MM.1S (cell line): Measurements from ENCODE around the gene SLC27A2.

ENCODE experiments used
- DNase-seq: peaks from one replicate; pipeline ENCODE4 v3.0.0-alpha.2; 2015
- H2AFZ ChIP-seq: fragments of 300-600 bp; sonication (generic); 2 replicates; pipeline ENCODE4 v1.6.0; 2016; ENCODE audit warnings: antibody characterized with exemption, low read length
- H3F3A ChIP-seq: fragments of 300-600 bp; sonication (generic); 2 replicates; pipeline ENCODE4 v1.6.1; 2016; ENCODE audit warnings: mild to moderate bottlenecking, antibody characterized with exemption, low read length, moderate library complexity, mixed read lengths; ENCODE audit not compliant: insufficient read depth
- H3K27ac ChIP-seq: fragments of 300-600 bp; sonication (generic); 2 replicates; pipeline ENCODE4 v1.5.1; 2016; ENCODE audit warnings: mild to moderate bottlenecking, low read length
- H3K27me3 ChIP-seq: fragments of 300-600 bp; sonication (generic); replicated peaks from 2 replicates; pipeline ENCODE4 v1.6.0; 2016; ENCODE audit warnings: low read length; ENCODE audit not compliant: insufficient read depth
- H3K36me3 ChIP-seq: fragments of 300-600 bp; sonication (generic); replicated peaks from 2 replicates; pipeline ENCODE4 v1.6.1; 2016; ENCODE audit warnings: mild to moderate bottlenecking, low read length, mixed read lengths; ENCODE audit not compliant: insufficient read depth
- H3K4me1 ChIP-seq: fragments of 300-600 bp; sonication (generic); 2 replicates; pipeline ENCODE4 v1.6.1; 2016; ENCODE audit warnings: low read length, mixed read lengths
- H3K4me2 ChIP-seq: fragments of 300-600 bp; sonication (generic); 2 replicates; pipeline ENCODE4 v1.6.0; 2016; ENCODE audit warnings: low read depth, low read length
- H3K4me3 ChIP-seq: fragments of 300-600 bp; sonication (generic); 2 replicates; pipeline ENCODE4 v1.5.1; 2016; ENCODE audit warnings: low read length, mixed read lengths
- H3K79me2 ChIP-seq: fragments of 300-600 bp; sonication (generic); 2 replicates; pipeline ENCODE4 v1.6.1; 2016; ENCODE audit warnings: mixed run types, low read length, mixed read lengths
- H3K9ac ChIP-seq: fragments of 300-600 bp; sonication (generic); 2 replicates; pipeline ENCODE4 v1.6.1; 2016; ENCODE audit warnings: low read length, mixed read lengths
- H3K9me2 ChIP-seq: fragments of 300-600 bp; sonication (generic); replicated peaks from 2 replicates; pipeline ENCODE4 v1.6.1; 2016; ENCODE audit warnings: mild to moderate bottlenecking, low read length, mixed read lengths; ENCODE audit not compliant: insufficient read depth
- H3K9me3 ChIP-seq: fragments of 300-600 bp; sonication (generic); replicated peaks from 2 replicates; pipeline ENCODE4 v1.6.1; 2016; ENCODE audit warnings: mild to moderate bottlenecking, low read length, mixed read lengths; ENCODE audit not compliant: insufficient read depth
- H4K20me1 ChIP-seq: fragments of 300-600 bp; sonication (generic); 2 replicates; pipeline ENCODE4 v1.6.1; 2016; ENCODE audit warnings: mild to moderate bottlenecking, low read length, moderate library complexity, mixed read lengths; ENCODE audit not compliant: insufficient read depth
- EZH2 ChIP-seq: fragments of 300-600 bp; sonication (generic); optimal IDR thresholded peaks from 2 replicates; pipeline ENCODE3; 2017; ENCODE audit warnings: low read depth, mild to moderate bottlenecking, antibody characterized with exemption, low read length, mixed read lengths
- EZH2phosphoT487 ChIP-seq: fragments of 300-600 bp; sonication (generic); IDR thresholded peaks from 2 replicates; pipeline ENCODE4 v1.6.1; 2018; ENCODE audit warnings: antibody characterized with exemption, low read length
- TF ChIP-seq, protein P1 (sequence below): fragments of 300-600 bp; sonication (generic); IDR thresholded peaks from 2 replicates; pipeline ENCODE4 v1.5.1; 2016; ENCODE audit warnings: antibody characterized with exemption, low read length, mixed read lengths

Gene SLC27A2

DNA sequence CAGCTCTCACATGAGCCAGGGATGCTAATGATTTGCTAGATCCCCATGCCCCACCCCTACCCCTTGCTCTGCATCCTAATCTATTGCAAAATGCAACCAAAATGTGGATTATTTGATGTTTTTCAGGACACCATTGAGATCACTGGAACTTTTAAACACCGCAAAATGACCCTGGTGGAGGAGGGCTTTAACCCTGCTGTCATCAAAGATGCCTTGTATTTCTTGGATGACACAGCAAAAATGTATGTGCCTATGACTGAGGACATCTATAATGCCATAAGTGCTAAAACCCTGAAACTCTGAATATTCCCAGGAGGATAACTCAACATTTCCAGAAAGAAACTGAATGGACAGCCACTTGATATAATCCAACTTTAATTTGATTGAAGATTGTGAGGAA lies 53.8 kb downstream of the SLC27A2 start:
- Histone ChIP-seq H3K4me3 (no peak overlapping the region), H3K4me1 (no peaks in the 10 kb centered on the region), H3K27ac (no peak overlapping the region), H3K9me2 (no peaks in the 10 kb centered on the region), H3K79me2 (no peaks in the 10 kb centered on the region), H3K27me3 (no peaks in the 10 kb centered on the region), H3K4me2 (no peak overlapping the region), H3F3A (no peaks in the 10 kb centered on the region), H2AFZ (no peak overlapping the region), H3K36me3 (no peaks in the 10 kb centered on the region), H3K9me3 (no peaks in the 10 kb centered on the region), H3K9ac (no peak overlapping the region), H4K20me1 (no peaks in the 10 kb centered on the region)
- no peak for DNase-seq
- TF ChIP-seq EZH2: no peak
- TF ChIP-seq EZH2phosphoT487: no peak
- TF ChIP-seq, protein P1, sequence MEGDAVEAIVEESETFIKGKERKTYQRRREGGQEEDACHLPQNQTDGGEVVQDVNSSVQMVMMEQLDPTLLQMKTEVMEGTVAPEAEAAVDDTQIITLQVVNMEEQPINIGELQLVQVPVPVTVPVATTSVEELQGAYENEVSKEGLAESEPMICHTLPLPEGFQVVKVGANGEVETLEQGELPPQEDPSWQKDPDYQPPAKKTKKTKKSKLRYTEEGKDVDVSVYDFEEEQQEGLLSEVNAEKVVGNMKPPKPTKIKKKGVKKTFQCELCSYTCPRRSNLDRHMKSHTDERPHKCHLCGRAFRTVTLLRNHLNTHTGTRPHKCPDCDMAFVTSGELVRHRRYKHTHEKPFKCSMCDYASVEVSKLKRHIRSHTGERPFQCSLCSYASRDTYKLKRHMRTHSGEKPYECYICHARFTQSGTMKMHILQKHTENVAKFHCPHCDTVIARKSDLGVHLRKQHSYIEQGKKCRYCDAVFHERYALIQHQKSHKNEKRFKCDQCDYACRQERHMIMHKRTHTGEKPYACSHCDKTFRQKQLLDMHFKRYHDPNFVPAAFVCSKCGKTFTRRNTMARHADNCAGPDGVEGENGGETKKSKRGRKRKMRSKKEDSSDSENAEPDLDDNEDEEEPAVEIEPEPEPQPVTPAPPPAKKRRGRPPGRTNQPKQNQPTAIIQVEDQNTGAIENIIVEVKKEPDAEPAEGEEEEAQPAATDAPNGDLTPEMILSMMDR: no peak

DNA sequence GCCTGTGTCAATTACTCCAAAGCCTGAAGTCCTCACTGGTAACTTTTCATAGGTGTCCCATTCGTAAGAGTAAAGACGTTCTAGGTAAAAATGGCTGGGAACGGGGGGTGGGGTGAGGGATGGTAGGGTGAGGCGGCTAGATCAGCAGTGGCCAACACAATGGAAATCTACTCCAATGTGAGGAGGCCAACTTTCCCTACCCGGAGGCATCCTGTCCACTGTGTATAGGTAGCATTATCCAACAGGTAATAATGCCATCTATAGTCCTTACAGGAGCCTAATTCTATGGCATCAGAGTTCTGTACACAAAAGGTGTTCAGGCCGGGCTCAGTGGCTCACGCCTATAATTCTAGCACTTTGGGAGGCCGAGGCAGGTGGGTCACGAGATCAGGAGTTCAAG lies 54.4 kb downstream of the SLC27A2 start:
- Histone ChIP-seq H3K79me2 (no peaks in the 10 kb centered on the region), H3K4me2 (no peak overlapping the region), H3F3A (no peaks in the 10 kb centered on the region), H3K9me3 (no peaks in the 10 kb centered on the region), H4K20me1 (no peaks in the 10 kb centered on the region), H2AFZ (no peak overlapping the region), H3K9me2 (no peaks in the 10 kb centered on the region), H3K4me3 (no peak overlapping the region), H3K9ac (no peak overlapping the region), H3K27ac (no peak overlapping the region), H3K27me3 (no peaks in the 10 kb centered on the region), H3K36me3 (no peaks in the 10 kb centered on the region), H3K4me1 (no peaks in the 10 kb centered on the region)
- TF ChIP-seq EZH2phosphoT487 (no peak), EZH2 (no peak)
- TF ChIP-seq, protein P1: no peak
- DNase-seq: no peak

DNA sequence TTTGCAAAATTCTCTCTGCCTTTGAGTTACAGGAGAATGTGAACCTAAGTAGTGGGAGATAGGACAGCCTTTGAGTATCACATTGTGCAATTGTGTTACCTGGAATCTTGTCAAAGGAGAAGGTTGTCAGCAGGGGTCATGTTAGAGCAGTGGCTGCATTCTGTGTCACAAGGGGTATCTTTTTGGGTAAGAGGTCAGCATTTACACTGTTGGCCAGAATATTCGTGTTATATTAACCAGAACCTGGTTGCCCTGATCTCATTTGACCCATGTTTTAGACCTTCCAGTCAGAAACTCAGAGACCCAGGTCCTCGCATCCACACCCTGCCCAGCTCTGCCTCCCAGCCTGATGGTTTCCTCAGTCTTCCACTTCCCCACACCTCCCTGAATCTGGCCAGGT lies 56.3 kb downstream of the SLC27A2 start:
- H3K9me3 ChIP-seq: no peaks in the 10 kb centered on the region
- H3K36me3 ChIP-seq: no peaks in the 10 kb centered on the region
- H3K79me2 ChIP-seq: no peaks in the 10 kb centered on the region
- no peak overlapping the region for H3K4me2 ChIP-seq
- no peak overlapping the region for H3K4me3 ChIP-seq
- no peak overlapping the region for H3K9ac ChIP-seq
- H3F3A ChIP-seq: no peaks in the 10 kb centered on the region
- H3K27me3 ChIP-seq: no peaks in the 10 kb centered on the region
- TF ChIP-seq EZH2 (no peak), EZH2phosphoT487 (no peak)
- TF ChIP-seq, protein P1: no peak
- H2AFZ ChIP-seq: no peak overlapping the region
- H4K20me1 ChIP-seq: no peaks in the 10 kb centered on the region
- DNase-seq: no peak
- no peaks in the 10 kb centered on the region for H3K4me1 ChIP-seq
- H3K27ac ChIP-seq: no peak overlapping the region
- H3K9me2 ChIP-seq: no peaks in the 10 kb centered on the region
